ENCODE data around the gene PLPPR2.
"Not testable (repeated sequence)": the region's sequence is repeated elsewhere in the genome, so short reads cannot be mapped to it uniquely, and the experiment has no call there.

PLPPR2 gene

DNA sequence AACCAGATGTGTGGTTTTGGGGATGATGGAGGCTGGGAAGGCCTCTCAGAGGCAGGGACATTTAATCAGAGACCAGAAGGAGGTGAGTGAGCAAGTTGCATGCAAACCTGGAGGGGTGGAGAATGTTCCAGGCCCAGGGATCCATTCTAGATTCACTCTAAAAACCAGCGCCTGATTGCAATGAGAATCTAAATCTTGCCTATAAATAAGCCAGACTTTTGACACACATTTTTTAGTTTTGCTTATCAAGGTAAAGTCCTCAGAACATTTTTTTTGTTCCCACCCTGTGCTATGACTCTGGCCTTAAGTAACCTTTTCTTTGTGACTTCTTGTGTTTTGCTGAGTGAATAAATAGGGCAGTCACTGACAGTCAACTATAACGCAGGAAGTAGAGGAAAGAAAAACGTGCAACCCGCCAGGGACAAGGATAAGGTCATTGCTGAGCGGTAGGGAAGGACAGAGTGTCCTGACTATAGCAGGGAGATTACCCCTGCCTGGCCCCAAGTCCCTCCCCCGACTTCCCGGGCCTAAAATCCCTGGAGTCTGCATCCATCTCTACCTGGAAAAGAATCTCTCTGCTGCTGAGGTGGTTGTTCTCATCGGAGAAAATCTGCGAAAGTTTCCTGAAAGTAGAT, 49.5 kb downstream of the PLPPR2 start:
- DNase-seq = no peak

DNA sequence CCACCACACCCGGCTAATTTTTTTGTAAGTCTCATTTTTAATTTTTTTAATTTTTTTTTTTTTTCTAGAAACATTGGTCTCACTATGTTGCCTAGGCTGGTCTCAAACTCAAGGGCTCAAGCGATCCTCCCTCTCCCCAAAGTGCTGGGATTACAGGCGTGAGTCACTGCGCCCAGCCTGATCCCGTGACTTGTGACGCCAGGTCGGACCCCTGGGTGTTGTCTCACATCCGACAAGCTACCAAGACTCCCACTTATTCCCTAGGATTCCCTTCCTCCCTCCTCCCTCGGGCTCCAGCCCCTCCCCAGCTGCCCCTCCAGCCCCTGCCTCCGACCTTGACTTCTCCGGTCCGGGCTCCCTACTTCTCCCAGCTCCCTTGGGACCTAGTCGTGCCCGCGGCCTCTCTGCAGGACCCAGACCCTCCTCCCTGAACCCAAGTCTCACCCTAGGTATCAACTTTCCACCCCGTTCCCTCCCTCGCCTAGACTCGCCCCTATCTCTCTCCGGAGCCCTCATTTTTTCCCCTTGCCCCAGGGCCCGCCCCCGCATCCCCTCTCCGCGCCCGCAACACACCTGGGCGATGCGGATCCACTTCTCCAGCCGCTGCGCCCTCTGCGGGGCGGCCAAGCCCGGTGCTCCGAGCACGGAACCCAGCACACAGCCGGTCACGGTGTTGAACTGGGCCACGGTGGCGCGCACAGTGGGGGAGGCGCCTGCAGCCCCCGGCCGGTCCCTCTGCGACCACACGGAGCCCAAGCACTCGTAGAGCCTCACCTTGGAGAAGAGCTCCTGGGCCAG, 50.8 kb downstream of the PLPPR2 start:
- no peak for DNase-seq

- not testable (repeated sequence) for DNase-seq
Measured at GRCh38 chr19:11406703-11407236, 51.5 kb downstream of the PLPPR2 start.

GRCh38 chr19:11408591-11408990, 53.4 kb downstream of the PLPPR2 start:
- no peak for DNase-seq

DNA sequence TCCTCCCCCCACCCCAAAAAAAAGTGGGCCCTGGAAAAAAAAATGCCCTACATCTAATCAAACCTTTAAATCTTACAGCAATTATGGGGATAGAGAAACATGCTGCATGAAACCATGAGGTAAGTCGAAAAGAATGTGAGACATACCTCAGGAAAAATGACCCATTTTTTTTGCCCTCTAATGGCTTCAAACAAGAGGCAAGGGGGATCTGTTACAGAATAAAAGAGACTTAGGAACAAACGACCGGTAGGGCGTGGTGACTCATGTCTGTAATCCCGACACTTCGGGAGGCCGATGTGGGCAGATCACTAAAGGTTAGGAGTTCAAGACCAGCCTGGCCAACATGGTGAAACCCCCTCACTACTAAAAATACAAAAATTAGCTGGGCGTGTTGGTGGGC, 55.5 kb downstream of the PLPPR2 start:
- no peak for DNase-seq

DNA sequence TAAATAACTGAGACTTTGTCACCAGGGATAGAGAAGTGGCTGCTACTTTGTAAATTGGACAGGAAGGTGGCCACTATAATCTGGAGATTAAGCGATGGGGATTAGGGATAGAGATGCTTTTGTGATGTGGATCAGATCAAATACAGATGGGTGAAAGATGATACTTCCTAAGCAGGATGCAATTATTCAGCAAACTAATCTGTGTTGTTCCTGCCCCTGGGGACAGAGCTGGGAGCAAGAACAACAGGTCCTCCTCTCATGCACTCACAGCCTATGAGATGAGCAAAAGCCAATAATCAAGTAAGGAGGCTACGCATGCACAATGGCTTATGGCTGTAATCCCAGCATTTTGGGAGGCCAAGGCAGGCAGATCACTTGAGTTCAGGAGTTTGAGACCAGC, 59.3 kb downstream of the PLPPR2 start:
- DNase-seq = no peak
